Measurements from ENCODE around the gene JAK1.

GRCh38 chr1:64976361-64976760 is 10.0 kb upstream of the JAK1 start:
- TF ChIP-seq CTCF (IDR thresholded peaks at IDR 0.05) (no peak), ZFX (IDR thresholded peaks at IDR 0.05; ENCODE audit: borderline replicate concordance) (no peak)

Data from 22Rv1 (cell line).